HG02763 (cell line): ENCODE measurements around the gene ASB5.
A peak's percentile ranks its signal among the peaks of the same experiment; 100 is the strongest.
"Not testable (repeated sequence)": the region's sequence is repeated elsewhere in the genome, so short reads cannot be mapped to it uniquely, and the experiment has no call there.

ENCODE experiments used
- ATAC-seq: cut with Tn5 transposase; IDR thresholded peaks from one replicate; pipeline ENCODE4 v1.9.1; 2021; ENCODE audit warnings: mild to moderate bottlenecking, moderate library complexity; ENCODE audit not compliant: unreplicated experiment

ASB5 gene

GRCh38 chr4:176279560-176279959 is 10.5 kb upstream of the ASB5 start:
- ATAC-seq, result not testable (repeated sequence)

GRCh38 chr4:176277162-176277904 is 8.3 kb upstream of the ASB5 start:
- ATAC-seq, result peak; percentile 75

GRCh38 chr4:176276710-176277109 is 7.7 kb upstream of the ASB5 start:
- no peak for ATAC-seq

GRCh38 chr4:176274441-176274840 is 5.4 kb upstream of the ASB5 start:
- no peak for ATAC-seq

GRCh38 chr4:176273736-176274135 is 4.7 kb upstream of the ASB5 start:
- ATAC-seq, result no peak

- no peak for ATAC-seq
These were observed 3.8 kb upstream of the ASB5 start for GRCh38 chr4:176272799-176273198.

GRCh38 chr4:176271749-176272148 is 2.7 kb upstream of the ASB5 start:
- no peak for ATAC-seq

- no peak for ATAC-seq
These were observed 1.6 kb upstream of the ASB5 start for GRCh38 chr4:176270669-176271068.

- no peak for ATAC-seq
These were observed 3.0 kb downstream of the ASB5 start for GRCh38 chr4:176266026-176266425.

- no peak for ATAC-seq
These were observed 6.8 kb downstream of the ASB5 start for GRCh38 chr4:176262243-176262642.

GRCh38 chr4:176261481-176261880 is 7.5 kb downstream of the ASB5 start:
- no peak for ATAC-seq

- no peak for ATAC-seq
These were observed 8.0 kb downstream of the ASB5 start for GRCh38 chr4:176261018-176261417.

GRCh38 chr4:176259330-176260090 is 9.5 kb downstream of the ASB5 start:
- no peak for ATAC-seq

GRCh38 chr4:176258135-176258534 is 10.9 kb downstream of the ASB5 start:
- ATAC-seq, result no peak

- no peak for ATAC-seq
These were observed 12.1 kb downstream of the ASB5 start for GRCh38 chr4:176256921-176257320.

GRCh38 chr4:176242764-176243347 is 26.2 kb downstream of the ASB5 start:
- ATAC-seq, result no peak

- no peak for ATAC-seq
These were observed 27.3 kb downstream of the ASB5 start for GRCh38 chr4:176241703-176242102.

GRCh38 chr4:176238826-176239225 is 30.2 kb downstream of the ASB5 start:
- no peak for ATAC-seq

- no peak for ATAC-seq
These were observed 30.8 kb downstream of the ASB5 start for GRCh38 chr4:176238157-176238610.

GRCh38 chr4:176236946-176237345 is 32.1 kb downstream of the ASB5 start:
- no peak for ATAC-seq

- no peak for ATAC-seq
These were observed 38.2 kb downstream of the ASB5 start for GRCh38 chr4:176230836-176231235.

- ATAC-seq, result no peak
These were observed 39.4 kb downstream of the ASB5 start for GRCh38 chr4:176229645-176230044.
